ENCODE measurements around the gene UBE2J2.
A peak's percentile ranks its signal among the peaks of the same experiment; 100 is the strongest.

UBE2J2 gene

DNA sequence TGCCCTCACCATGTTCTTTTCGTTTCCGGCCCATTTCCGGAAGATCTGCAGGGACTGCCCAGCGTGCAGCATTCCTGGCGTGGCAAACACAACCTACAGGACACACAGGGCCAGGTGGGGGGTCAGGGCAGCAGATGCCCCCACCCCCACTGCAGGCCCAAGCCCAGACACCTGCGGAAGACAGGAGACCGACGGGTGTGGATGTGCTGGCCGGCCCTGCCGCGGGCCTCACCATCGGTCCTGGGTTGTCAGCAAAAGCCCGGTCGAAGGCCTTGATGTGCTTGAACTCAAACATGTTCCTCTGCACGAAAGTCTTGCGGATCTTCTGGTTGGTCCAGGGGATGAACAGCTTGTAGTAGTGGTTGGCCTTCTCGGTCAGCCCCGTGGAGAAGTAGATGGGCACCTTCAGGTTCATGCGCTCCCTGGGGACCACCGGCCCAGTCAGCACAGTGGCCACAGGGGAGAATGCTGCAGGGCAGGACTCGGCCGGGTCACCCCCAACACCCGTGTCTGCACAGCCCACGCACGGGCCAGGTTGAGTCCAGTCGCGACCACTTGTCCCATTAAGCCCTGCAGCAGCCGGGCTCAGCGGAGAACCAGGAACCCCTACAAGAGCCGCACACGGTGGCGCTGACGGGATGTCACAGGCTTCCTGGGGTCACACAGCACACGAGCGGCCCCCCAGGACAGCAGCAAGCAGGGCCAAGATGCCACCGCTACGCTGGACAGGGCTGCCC, 40.0 kb upstream of the UBE2J2 start:
- no peaks in the 10 kb centered on the region for H3K27me3 Mint-ChIP-seq
- peaks cover 7% of the 10 kb centered on the region for H3K36me3 Mint-ChIP-seq
- no peak overlapping the region for H3K27ac Mint-ChIP-seq
- DNase-seq (ENCODE audit: low spot score in 2 of 2) = no peak
- no peaks in the 10 kb centered on the region for H3K4me1 Mint-ChIP-seq
- H3K9me3 Mint-ChIP-seq = no peaks in the 10 kb centered on the region
- ATAC-seq (ENCODE audit: low read depth) = no peak
- no peak overlapping the region for H3K4me3 Mint-ChIP-seq

DNA sequence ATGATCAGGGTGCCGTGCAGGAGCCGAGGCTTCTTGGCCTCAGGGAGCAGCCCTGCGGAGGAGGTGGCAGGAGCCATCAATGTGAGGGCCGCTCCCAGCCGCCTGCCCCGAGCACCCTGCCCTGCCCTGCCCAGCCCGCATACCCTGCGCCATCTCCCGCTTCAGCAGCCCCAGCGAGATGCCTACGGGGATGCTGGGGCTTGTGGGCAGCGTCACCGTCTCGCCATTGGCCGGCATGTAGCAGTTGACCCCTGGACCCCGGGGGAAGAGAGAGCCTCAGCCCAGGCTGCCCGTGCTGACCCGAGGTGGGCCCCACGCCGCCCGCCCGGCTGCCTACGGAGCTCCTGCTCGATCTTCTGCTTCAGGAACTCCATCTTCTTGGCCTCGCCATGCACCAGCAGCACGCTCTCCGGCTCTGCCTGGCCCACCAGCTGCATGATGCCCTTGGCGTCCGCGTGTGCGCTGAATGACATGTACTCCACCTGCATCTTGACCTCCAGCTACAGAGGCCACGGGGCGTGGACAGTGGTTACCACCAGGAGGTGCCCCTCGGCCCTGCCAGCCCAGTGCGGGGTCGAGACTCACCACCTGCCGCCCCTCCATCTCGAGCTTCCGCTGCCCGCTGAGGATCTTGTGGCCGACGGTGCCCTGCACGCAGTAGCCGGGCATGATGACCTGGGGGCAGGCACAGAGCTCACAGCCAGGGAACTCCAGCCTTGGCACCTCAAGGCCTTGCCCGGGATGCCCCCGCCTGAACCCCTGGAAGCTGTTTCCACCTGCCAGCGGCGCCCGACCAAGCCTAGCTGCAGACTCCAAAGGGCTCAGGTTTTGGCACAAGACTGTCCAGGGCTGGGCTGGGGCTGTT, 39.0 kb upstream of the UBE2J2 start:
- Mint-ChIP-seq H3K27ac (no peak overlapping the region), H3K36me3 (peaks cover 7% of the 10 kb centered on the region), H3K9me3 (no peaks in the 10 kb centered on the region), H3K27me3 (no peaks in the 10 kb centered on the region), H3K4me1 (no peaks in the 10 kb centered on the region), H3K4me3 (no peak overlapping the region)
- ATAC-seq (ENCODE audit: low read depth) (no peak), DNase-seq (ENCODE audit: low spot score in 2 of 2) (no peak)

DNA sequence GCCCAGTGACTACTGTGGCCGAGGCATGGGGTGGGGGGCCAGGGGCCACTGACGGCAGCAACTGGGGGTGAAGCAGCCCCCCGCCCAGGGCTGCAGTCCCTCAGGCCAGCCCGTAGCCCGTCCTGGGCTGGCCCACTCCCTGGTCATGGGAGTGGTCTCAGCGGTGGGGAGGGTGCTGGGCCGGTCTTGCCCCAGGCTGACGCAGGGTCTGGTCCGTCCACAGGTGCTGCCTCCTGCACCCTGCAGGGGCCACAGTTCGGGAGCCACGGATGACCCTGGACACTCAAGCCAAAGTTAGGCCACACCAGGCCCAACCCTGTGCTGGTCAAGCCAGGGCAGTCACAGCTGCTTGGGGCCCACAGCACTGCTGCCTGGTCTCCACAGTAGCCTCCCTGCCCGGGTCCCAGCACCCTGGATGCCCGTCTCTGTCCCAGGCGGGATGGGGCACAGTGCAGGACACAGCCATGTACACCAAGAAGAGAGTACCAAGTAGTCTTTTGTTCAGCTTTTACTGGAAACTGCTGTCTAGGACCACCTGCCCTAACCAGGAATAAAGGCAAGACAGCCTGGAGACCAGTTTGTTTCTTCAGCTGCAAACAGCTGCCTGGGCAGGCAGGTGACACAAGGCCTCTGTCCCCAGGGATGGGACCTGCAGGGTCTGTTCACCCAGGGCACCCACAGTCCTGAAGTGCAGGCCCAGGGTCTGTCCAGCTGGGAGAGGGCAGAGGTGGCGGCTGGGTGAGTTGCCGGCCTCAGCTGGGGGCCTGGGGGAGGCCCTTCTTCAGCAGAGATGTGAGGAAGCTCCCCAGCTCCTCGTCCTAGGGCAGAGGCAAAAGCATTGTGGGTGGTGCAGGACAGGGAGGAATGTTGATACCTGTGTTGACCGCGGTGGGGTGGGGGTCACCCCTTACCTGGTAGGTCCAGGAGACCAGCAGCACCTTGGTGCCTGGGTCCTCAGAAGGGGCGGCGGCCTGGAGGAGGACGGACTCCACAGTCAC, 37.8 kb upstream of the UBE2J2 start:
- Mint-ChIP-seq H3K4me1 (peaks cover 8% of the 10 kb centered on the region), H3K36me3 (peaks cover 5% of the 10 kb centered on the region), H3K27me3 (no peaks in the 10 kb centered on the region), H3K27ac (no peak overlapping the region), H3K9me3 (no peaks in the 10 kb centered on the region), H3K4me3 (no peak overlapping the region)
- ATAC-seq (ENCODE audit: low read depth) (no peak), DNase-seq (ENCODE audit: low spot score in 2 of 2) (no peak)

DNA sequence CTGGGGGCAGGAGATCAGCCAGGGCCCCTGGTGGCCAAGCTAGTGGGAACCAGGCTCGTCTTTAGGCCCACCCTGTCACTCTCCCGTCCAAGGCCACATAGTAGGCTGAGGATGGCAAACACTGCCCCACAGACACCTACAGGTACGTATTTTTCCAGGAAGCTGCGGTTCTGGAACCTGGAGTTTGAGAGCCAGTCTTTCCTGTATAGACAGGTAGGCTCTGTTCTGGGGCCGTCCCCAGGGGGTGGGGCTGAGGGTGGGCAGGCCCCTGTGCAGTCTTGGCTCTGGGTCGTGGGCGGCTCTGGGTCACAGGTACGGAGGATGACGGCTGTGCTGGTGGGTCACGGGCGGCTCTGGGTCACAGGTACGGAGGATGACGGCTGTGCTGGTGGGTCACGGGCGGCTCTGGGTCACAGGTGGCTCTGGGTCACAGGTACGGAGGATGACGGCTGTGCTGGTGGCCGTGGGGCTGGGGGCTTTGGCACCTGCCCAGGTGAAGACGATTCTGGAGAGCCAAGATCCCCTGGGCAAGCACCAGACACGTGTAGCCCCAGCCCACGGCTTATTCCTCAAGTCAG, 36.9 kb upstream of the UBE2J2 start:
- Mint-ChIP-seq H3K4me3 (peak overlapping the region; percentile 47), H3K4me1 (peaks cover 15% of the 10 kb centered on the region), H3K36me3 (peaks cover 5% of the 10 kb centered on the region), H3K27ac (no peak overlapping the region), H3K27me3 (no peaks in the 10 kb centered on the region), H3K9me3 (no peaks in the 10 kb centered on the region)
- ATAC-seq (ENCODE audit: low read depth) (no peak), DNase-seq (ENCODE audit: low spot score in 2 of 2) (no peak)

DNA sequence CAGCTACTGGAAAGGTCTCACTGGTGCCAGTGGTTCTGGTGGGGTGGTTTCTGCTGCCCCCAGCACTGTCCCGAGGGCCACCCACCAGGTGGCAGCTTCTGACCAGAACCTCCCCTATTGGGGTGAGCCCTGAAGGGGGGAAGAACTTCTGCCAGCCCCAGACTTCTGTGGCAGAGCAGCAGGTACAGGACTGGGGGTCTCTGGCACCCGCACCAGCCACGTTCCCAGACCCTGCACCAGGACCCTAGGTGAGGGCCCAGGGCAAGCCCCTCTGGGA, 36.4 kb upstream of the UBE2J2 start:
- Mint-ChIP-seq H3K27ac (no peak overlapping the region), H3K4me1 (peaks cover 17% of the 10 kb centered on the region), H3K36me3 (peaks cover 5% of the 10 kb centered on the region), H3K27me3 (no peaks in the 10 kb centered on the region), H3K4me3 (peak overlapping the region; percentile 83), H3K9me3 (no peaks in the 10 kb centered on the region)
- no peak for ATAC-seq (ENCODE audit: low read depth)
- no peak for DNase-seq (ENCODE audit: low spot score in 2 of 2)

DNA sequence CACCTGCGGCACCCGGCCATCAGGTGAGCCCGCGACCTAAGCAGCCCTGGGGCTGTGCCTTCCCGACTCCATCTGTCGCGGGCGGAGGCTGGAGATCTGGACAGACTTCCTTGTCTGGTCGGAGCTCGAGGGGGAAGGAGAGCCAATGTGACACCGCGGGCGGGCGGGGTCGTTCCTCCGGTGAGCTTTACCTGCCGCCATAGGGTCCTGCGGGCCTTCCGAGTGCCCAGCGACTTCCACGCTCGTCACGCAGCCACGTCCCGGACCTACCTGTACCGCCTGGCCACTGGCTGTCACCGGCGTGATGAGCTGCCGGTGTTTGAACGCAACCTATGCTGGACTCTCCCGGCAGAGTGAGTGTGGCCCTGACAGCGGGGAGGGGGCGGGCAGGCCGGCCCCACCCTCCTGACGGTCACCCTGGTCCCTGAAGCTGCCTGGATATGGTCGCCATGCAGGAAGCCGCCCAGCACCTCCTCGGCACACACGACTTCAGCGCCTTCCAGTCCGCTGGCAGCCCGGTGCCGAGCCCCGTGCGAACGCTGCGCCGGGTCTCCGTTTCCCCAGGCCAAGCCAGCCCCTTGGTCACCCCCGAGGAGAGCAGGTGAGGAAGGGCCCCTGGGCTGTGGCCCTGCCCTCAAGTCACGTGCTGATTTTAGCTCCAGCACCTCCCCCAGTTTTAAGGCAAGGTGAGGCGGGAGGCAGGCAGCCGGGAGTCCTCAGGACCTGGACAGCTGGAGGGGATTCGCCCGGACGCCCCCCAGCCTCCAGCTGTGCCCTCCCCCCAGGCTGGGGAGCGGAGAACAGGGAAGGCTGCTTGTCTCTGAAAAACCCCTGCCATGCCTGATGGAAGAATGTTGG, 35.8 kb upstream of the UBE2J2 start:
- ATAC-seq (ENCODE audit: low read depth) = no peak
- peaks cover 19% of the 10 kb centered on the region for H3K4me1 Mint-ChIP-seq
- peak overlapping the region; percentile 83 for H3K4me3 Mint-ChIP-seq
- peaks cover 2% of the 10 kb centered on the region for H3K36me3 Mint-ChIP-seq
- H3K9me3 Mint-ChIP-seq = no peaks in the 10 kb centered on the region
- no peak for DNase-seq (ENCODE audit: low spot score in 2 of 2)
- H3K27me3 Mint-ChIP-seq = no peaks in the 10 kb centered on the region
- H3K27ac Mint-ChIP-seq = no peak overlapping the region

DNA sequence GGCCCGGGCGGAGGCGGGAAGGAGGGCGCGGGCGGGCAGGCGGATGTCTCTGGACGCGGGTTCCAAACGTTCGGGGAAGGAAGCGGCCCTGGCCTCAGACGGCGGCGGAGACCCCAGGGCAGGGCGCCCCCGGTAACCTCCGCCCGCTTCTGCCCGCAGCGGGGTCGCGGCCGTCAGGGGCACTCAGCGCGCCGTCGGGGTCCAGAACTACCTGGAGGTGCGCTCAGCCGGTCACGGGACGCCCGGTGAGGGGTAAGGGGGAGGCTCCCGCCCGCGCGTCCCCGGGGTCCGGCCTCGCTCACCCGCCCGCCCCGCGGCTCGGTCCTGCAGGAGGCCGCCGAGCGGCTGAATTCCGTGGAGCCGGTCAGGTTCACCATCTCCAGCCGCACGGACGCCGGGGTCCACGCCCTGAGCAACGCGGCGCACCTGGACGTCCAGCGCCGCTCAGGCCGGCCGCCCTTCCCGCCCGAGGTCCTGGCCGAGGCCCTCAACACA, 35.1 kb upstream of the UBE2J2 start:
- DNase-seq (ENCODE audit: low spot score in 2 of 2) (peak in 1 of 2 donors; percentile 72), ATAC-seq (ENCODE audit: low read depth) (no peak)

DNA sequence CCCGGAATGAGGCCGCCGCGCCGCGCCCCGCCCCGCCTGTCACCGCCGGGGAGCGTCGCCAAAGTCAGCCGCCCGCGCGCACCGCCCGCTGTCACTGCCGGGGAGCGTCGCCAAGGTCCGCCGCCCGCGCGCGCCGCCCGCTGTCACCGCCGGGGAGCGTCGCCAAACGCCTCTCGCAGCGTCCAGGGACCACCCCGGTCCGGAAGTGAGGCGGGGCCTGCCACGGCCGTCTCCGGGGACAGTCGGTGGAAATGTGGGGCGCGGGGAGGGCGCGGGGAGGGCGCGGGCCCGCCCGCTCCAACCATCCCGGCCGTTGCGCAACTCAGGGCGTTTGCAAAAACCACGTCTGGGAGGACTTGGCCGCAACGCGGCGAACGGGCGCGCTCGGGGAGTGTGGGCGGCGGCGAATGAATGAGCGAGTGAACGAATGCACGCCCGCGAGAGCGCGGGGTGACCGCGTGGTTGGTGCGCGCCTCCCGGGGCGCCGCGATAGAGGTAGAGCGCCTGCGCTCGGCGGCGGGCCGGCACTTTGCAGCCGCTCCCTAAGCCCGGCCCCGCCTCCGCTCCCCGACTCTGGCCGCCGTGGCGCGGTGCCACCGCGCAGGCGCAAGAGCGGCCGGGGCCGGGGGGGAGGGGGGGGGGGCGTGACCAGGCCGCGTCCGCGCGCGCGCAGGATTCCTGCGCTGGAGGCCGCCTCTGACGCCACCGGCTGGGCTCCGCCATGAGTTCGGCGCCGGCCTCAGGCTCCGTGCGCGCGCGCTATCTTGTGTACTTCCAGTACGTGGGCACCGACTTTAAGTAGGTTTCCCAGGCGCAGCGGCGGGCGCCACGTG, 34.5 kb upstream of the UBE2J2 start, which contains the start of the genes ACAP3 and PUSL1:
ACAP3 (minus strand) TSS at position 8 of the 833 bp plus-strand sequence. CDS start 115 bp downstream, outside the sequence.
PUSL1 (plus strand) TSS at position 675 of the 833 bp plus-strand sequence; CDS start at position 722, 47 bp downstream.
- ATAC-seq (ENCODE audit: low read depth) (peak; percentile 67), DNase-seq (ENCODE audit: low spot score in 2 of 2) (peak; percentile 87 to 90)
- Mint-ChIP-seq H3K27me3 (no peaks in the 10 kb centered on the region), H3K36me3 (no peaks in the 10 kb centered on the region), H3K27ac (peak within 1 kb of the TSS; percentile 75), H3K9me3 (no peaks in the 10 kb centered on the region), H3K4me3 (peak within 1 kb of the TSS; percentile 87), H3K4me1 (peaks cover 21% of the 10 kb centered on the region)

More for the DNA sequence above, 35.1 kb upstream of the UBE2J2 start:
- Mint-ChIP-seq H3K36me3 (peaks cover 2% of the 10 kb centered on the region), H3K9me3 (no peaks in the 10 kb centered on the region), H3K27me3 (no peaks in the 10 kb centered on the region), H3K4me1 (peaks cover 21% of the 10 kb centered on the region), H3K4me3 (peak overlapping the region; percentile 87), H3K27ac (peak overlapping the region; percentile 70)

DNA sequence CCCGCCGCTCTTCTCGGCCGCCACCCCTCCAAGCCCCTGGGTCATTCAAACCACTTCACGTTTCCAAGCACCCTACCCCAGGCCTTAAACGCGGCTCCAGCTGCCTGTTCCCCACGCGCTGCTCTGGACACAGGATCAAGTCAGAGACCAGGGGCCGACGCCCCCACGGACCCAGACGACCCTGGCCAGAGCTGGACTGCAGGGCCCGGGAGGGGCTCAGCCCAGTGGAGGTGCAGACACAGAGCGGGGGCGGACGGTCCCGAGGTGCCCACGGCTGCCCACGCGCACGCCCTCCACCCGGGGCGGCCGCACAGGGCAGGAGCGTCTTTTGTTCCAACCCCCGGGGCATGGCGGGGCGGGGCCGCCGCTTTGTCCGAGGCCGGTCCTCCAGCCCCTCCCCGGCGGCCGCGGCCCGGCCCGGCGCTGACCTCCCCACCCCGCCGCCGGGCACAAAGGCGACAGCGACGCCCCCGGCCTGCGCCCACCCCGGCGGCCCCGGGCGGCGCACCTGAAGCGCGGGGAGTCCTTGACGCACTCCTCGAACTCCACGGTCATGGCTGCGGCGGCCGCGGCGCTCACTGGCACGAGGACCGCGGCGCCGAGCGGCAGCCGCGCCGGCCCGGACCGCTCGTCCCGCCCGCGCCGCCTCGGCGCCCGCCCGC, 33.7 kb upstream of the UBE2J2 start:
- Mint-ChIP-seq H3K27ac (peak overlapping the region; percentile 75), H3K27me3 (no peaks in the 10 kb centered on the region), H3K9me3 (no peaks in the 10 kb centered on the region), H3K4me1 (peaks cover 21% of the 10 kb centered on the region), H3K36me3 (no peaks in the 10 kb centered on the region), H3K4me3 (peak overlapping the region; percentile 84)
- ATAC-seq (ENCODE audit: low read depth) (no peak), DNase-seq (ENCODE audit: low spot score in 2 of 2) (peak in 1 of 2 donors; percentile 53)

DNA sequence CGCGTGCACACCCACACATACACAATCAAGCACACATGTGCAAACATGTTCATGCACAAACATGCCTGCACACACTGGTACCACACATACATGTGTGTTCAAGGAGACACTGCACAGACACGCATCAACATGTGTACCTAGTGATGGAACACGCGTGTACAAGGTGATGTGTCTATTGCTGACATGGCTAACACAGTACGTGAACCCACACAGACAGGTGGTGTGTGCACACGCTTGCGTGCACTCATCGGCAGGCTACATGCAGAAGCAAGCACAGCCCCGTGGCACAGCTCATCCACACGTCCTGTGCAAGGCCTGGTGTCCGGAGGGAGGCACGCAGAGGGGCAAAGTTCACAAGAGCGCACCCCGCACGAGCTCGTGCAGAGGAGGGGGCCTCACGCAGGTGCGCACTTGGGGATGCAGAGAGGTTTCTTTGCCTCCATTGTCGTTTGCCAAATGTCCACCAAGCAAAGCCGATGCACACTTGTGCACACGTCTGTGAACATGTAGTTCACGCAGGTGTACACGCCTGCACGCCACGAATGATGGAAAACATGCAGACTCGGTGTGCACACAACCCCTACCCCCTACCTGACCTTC, 33.1 kb upstream of the UBE2J2 start:
- Mint-ChIP-seq H3K9me3 (no peaks in the 10 kb centered on the region), H3K27me3 (no peaks in the 10 kb centered on the region), H3K4me1 (peaks cover 21% of the 10 kb centered on the region)

DNA sequence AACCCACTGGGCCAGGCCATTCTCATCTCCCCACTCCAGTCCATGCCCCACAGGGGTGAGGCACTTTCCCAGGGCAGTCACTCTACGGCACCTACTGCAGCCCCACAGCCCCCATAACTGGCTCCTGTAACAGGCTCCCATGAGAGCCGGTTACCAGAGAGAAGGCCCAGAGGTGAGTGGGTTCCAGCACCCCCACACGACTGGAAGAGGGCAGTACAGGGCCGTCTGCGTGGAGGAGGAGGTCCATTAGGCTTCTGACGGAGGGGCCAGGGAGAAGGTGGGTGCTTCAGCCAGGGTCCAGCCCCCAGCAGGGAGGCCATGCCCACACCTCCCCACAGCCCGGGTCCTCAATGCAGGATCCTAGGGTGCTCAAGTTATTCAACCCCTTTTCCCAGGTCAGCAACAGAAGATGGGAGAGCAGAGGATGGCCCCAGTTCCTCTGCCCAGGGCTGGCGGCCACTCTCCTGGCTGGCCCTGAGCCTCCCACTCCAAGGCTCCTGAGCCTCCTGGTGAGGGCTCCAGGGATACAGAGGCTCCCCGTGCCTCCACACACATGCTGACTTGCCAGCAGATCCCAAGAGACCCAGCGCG, 32.5 kb upstream of the UBE2J2 start:
- Mint-ChIP-seq H3K4me3 (peak overlapping the region; percentile 84), H3K4me1 (peaks cover 21% of the 10 kb centered on the region), H3K27me3 (no peaks in the 10 kb centered on the region), H3K36me3 (no peaks in the 10 kb centered on the region), H3K9me3 (no peaks in the 10 kb centered on the region), H3K27ac (peak overlapping the region; percentile 75)
- DNase-seq (ENCODE audit: low spot score in 2 of 2) (no peak), ATAC-seq (ENCODE audit: low read depth) (no peak)

More for the DNA sequence above, 33.1 kb upstream of the UBE2J2 start:
- Mint-ChIP-seq H3K4me3 (peak overlapping the region; percentile 84), H3K27ac (peak overlapping the region; percentile 75), H3K36me3 (no peaks in the 10 kb centered on the region)
- ATAC-seq (ENCODE audit: low read depth) (no peak), DNase-seq (ENCODE audit: low spot score in 2 of 2) (no peak)

Measured in memory B cell (primary cell).